Right renal pelvis (tissue), 4 donors: Measurements from ENCODE around the gene GPX6. TPM values are rescaled to one million over a fixed set of nuclear protein-coding genes. Genes with fewer than 3 reads are reported as not detected.
"Not testable (repeated sequence)": the region's sequence is repeated elsewhere in the genome, so short reads cannot be mapped to it uniquely, and the experiment has no call there.

Source experiments
- DNase-seq, 4 donors: peaks; one replicate each; pipeline ENCODE4 v3.0.0-alpha.2; 2013; ENCODE audit warnings: low read depth in 4 of 4, low spot score in 3 of 4, missing footprints in 1 of 4
- polyA plus RNA-seq, 4 donors: library from polyadenylated mRNA; unstranded; fragments of 120-200 nt; gene quantifications; one replicate each; pipeline ENCODE4 v1.2.1, GENCODE V29; 2013; ENCODE audit not compliant: insufficient read length in 4 of 4

GPX6 gene, protein sequence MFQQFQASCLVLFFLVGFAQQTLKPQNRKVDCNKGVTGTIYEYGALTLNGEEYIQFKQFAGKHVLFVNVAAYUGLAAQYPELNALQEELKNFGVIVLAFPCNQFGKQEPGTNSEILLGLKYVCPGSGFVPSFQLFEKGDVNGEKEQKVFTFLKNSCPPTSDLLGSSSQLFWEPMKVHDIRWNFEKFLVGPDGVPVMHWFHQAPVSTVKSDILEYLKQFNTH
- polyA plus RNA-seq, result not detected

DNA sequence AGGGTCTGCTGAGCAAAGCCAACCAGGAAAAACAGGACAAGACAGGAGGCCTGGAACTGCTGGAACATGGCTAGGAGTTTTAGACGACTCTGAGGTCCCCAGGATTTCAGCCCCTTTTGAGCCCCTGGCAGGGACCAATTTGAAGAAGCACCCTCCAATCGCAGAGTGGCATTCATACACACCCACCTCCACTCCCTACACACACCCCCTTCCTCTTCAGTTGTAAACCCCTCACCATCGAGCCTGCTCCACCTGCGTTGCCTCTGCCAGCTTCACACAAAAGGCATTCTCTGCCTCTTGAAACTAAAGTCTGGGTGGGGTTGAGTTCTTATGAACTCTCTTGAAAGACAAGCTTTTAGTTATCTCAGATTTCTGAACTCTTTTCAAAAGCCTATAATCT is at the start of gene GPX6:
Gene GPX6 (minus strand): TSS at position 118 of the 400 bp plus-strand sequence. CDS start 50 bp downstream, at position 68.
- DNase-seq, result no peak

DNA sequence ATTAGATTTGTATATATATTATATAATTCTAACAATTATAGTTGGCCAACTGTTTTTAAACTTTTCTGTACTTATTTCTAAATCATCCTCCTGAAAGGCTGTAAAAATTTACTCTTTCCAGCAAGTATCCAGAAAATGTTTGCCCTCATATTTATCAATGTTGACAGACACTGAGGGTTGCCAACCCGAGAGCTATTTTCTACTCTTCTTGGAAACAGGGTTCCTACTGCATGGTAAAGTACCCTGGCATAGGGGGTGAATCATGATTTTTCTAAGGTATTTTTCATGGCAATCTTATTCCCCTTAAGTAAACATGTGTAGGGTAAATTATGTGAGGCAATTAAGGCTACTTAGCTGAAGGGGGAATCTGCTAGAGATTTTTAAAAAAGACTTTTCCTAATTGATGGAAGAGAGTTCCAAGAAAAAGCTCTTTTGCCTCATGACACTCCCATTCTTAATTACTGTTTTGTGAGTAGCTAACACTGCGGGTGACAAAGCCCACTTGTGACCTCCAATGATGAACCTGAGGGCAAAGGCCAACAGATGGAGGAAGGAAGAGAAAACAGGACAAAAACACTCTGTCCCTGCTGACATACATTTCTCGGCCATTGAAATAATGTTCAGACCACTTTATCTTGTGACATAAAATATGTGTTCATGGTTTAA is 48.0 kb upstream of the GPX6 start:
- DNase-seq, result no peak

DNA sequence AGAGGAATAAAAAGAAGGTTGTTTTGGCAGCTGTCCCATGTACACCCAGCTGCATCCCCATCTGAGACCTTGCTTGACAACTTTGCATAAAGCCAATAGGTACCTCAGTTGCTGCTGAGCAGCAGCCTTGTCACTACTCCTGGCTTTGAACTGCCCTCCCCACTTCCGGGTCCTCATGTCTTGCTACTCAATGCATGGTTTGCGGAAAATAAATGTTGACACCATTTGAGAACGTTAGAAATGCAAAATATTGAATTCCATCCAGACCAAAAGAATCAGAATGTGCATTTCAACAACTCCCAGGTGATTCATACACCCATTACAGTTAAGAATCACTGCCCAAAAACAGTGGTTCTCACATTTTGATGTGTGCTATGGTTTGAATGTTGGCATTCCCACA is 43.0 kb upstream of the GPX6 start:
- DNase-seq, result no peak

DNA sequence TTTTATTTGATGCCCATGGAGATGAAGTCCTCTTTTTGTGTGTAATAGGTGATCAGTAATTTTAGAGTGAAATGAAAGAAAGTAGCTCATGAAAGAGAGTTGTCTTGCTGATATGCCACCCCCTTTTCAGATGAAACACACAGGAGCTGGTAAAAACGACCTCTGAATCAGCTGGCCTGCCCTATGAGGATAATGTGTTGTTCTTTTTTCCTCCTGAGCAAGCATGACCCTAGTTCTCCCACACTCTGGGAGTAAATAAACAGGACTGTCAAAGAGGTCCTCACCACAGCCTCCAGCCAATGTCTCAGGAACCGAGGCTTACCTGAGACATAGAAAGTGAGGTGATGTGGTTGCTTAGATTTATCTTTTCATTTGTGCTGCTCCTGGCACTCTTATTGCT is 39.5 kb upstream of the GPX6 start:
- DNase-seq, result no peak

DNA sequence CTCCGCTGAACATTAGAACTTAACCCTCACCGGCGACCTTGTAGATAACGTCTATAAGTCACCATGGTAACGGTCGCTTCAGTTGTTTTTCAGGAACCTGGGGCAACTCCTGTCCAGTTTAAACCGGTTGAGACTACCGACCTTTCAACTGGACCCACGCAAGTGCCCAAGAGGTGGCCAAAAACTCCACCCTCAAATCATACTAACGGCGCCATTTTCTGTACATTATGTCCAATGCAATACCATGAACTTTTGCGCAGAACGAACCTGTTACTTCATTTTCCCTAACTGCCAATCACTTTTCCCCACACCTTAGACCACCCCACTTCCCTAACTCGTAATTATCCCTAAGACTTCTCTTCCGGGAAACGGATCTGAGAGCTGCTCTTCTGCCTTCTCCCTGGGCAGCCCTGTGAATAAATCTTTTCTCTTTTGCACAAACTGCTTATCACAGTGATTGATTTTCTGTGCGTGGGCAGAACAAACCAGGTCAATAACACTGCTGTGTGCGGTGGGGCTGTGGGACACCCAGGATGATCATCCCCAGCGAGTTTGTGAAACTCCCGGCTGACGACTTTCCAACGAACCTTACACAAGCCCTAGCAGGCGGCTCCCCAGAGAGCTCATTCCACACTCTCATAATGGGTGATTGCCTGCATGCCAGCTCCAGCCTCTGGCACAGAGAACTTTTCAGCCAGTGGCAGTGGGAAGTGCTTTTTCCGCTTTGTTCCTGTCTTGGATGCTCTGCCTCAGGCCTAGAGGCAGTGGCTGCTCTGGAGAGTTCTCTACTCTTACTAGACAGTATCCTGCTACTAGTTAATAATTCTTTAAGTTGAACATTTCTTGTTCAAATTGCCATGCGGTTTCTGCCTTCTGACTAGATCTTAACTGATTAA is 38.6 kb upstream of the GPX6 start:
- no peak for DNase-seq

DNA sequence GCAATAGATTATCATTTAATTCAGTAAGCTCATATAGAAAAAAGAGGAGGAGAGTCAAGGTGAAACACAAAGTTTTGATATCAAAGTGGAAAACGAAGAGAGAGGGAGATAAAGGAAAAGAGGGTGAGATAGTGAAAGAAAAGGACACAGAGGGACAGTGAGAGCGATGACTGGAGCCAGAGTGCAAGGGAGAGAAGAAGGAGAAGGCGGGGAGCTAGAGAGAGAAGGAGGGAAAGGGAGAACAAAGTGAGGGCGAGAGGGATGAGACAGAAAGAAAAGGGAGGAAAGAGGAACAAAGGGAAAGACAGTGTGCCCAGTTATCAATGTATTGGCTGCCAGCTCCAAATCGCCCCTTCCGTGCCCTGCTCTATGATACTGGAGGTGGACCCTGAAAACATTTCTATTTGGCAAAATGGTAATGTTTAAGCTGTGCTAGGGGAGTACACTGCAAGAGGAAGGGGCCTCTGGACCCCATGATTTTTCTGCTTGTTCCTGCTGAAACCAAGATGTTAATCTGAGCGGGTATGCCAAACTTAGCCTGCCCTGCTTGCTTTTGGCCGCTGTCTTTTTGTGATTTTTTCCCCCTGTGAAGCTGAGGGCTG is 37.9 kb upstream of the GPX6 start:
- no peak for DNase-seq

DNA sequence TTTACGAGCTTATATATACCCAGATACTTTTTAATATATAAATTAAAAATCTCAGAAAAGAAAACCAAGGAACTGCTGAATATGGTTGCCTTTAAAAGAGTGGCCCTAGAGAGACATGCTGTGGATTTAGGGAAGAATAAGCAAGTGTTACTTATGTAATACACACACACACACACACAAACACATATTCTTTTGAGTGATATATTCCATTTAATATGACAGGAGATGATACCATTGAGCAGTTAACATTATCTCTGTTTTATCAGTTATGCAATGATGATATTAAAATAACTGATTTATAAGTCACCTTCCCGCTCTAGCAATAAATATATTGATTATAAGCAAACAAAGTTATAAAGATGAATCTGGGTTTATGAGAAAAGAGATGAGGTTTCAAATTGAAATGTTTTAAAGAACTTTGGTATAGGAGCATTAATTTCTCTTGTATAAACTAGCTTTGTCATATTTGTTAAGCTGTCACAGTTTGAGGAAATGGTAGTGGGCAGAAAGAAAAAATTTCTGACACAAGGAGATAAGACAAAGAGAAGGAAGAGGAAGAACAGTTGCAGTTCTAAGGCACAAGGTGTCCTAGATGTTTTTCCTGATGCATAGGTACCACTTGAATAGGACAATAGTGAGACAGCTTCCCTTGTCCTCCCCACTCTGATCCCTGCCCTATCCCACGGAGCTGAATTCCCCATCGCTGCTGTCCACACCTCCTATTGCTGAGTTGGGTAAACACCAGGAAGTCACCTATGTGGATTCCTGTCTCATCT is 36.5 kb upstream of the GPX6 start:
- no peak for DNase-seq

DNA sequence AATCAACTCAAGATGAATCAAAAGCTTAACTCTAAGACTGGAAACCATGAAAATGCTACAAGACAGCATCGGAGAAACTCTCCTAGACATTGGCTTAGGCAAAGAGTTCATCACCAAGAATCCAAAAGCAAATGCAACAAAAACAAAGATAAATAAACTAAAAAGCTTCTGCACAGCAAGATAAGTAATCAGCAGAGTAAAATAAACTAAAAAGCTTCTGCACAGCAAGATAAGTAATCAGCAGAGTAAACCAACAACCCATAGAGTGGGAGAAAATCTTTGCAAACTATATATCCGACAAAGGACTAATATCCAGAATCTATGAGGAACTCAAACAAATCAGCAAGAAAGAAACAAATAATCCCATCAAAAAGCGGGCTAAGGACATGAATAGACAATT is 31.4 kb upstream of the GPX6 start:
- not testable (repeated sequence) for DNase-seq

DNA sequence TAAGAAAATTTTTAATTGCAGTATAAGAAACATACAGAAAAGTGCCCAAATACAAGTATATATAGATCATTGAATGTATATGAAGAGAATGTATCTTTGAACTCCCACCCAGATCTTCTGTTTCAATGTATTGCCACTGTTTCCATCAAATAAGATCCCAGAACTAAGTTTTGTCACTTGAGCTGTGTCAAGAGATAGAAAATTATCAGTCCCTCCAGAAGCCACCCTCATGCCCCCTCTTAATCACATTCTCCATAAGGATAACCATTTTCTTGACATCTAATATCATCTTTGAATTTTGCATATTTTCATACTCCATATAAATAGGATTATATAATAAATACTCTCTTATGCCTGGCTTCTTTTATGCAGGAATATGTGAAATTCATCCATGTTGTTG is 30.4 kb upstream of the GPX6 start:
- DNase-seq, result no peak

DNA sequence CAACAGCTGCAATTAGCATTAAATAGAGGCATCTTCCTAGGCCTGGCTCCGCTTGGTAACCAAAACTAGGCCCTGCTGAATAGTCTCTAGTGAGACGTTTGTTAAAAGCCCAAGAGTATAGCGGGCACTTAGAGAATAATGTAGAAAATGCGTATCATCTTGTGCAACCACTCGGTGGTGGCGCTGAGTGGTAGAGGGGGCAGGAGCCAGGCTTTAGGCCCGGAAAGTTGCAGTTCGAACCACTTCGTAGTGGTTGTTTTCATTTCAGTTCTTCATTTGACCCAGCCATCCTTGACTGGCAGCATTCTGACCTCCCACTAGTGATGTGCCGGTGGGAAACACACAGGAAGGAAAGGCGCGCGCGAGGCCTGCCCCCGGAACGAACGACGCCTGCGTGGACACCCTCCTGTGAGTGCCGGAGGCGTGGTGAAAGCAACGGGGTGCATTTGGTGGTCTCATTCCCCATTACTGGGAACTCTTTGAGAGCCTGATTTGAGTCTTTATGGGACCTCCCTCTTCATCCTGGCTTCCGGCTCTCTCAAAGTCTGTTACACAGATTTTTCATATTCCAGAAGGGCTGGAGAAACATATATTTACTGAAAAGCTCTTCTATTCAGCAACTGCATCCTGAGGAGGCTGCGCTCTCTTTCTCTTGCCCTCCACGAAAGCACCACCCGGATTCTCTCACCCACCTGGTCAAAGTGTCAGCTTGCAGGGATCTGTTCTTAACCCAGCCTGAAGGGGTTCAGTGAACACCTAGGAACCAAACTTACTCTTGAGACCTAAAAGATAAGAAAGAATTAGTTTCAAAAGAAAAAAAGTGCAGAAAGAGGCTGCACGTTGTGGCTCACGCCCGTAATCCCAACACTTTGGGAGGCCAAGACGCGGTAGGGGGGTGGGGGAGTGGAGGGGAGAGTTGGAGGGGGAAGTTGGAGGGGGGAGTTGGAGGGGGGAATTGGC is 28.3 kb upstream of the GPX6 start:
- DNase-seq, result no peak

DNA sequence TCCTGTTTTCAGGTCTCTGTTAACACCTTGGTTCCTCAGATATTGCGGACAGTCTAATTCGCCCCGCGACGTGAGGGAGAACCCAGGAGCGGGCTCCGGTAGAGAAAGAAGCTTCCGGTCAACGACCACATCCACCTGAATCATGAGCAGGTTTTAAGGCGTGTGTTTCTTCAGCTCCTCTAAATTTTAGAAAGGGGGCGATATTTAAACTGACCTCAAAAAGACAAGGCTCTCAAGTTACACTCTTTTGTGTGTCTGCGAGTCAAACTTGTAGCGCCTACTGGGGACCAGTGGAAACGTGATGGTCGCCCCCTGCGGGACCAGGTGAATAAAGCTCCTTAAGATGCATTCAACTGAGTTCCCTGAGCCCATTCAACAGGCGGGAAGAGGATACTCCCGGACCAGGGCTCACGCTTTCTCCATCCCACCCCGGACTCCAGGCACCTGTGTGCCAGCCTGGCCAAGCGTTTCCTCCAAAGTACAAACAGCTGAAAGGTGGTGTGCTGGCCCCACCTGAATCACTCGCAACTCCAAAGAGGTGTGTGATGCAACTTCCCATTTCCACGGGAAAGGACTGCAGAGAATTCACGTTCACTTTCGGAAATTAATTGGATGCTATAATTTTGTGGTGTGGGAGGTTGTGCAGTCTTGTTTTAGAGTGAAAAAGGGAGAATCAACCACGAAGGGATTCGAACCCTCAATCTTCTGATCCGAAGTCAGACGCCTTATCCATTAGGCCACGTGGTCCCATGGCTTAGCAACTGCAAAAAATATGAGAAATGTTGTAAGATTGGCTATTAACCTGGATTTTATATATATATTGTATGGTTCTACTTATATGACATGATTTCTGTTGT is 27.1 kb upstream of the GPX6 start:
- DNase-seq, result no peak

DNA sequence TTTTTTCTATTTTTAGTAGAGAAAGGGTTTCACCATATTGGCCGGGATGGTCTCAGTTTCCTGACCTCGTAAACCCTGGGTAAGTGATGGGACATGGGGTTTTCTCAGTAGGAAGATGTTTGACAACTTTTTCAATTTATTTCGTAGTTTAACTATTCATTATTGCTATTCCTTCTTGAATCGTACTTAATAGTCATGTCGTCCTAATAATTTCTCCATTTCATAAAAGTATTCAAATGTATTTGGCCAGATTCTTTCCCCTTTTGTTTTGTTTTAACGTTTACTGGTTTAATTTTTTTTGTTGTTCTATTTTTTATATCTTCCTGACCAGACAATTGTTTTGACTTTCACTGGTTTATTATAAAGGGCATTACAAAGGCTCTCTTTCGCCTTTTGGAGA is 26.4 kb upstream of the GPX6 start:
- DNase-seq, result no peak

DNA sequence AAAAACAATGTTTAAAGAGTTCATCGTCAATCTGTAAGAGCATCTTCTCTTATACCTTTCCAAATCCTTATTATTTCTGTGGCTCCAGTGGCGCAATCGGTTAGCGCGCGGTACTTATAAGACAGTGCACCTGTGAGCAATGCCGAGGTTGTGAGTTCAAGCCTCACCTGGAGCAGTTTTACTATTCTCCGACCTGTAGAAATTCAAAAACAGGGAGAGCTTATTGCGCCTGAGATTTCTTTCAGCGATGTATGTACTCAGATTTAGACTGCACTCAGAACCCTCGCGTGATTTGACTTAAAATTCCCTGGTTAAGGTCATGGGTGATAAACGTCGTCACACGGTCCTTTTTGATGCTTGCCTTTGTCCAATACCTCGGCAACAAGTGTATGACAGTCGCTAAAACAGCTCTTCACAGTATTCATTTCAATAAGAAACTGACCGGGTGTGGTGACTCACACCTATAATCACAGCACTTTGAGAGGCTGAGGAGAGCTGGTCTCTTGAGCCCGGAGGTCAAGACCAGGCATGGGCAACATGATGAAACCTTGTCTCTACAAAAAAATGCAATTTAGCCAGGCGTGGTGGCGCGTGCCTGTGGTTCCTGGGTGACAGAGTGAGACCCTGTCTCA is 22.0 kb upstream of the GPX6 start:
- no peak for DNase-seq

DNA sequence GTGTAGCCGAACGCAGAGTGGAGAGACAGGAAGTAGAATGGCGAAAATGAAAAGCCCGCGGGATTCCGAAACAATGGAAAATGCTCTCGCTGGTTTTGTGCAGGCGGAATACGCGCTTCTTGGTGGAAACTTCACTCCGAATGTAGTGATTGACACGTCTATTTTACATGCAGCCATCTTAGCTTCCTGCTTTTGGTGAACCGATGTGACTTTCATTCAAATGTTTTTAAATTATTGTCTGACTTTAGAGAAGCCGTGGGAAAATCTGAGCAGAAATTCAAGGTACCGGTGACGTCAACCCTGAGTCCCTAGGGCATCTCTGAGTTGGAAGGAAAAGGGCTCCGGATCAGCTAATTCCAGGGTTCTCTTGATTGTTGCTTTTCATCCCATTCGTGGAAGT is 21.5 kb upstream of the GPX6 start:
- DNase-seq, result no peak

DNA sequence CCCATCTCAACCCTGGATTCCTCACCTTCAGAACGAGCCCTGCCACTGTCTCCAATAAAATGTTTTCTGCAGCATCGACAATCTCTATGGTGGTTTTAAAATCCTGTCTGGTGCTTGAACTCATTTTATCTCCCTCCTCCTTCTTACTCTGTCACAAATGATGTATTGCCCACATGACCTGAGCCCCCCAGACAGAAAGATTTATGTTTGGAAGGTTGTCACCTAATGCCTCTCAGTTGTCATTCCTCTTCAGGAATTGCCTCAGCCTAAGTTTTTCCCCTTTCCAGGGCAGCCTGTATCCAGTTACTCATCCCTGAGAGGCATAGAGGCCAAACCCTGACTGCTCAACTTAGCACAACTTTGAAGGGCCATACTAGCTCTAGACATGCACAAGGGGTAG is 19.3 kb upstream of the GPX6 start:
- no peak for DNase-seq

DNA sequence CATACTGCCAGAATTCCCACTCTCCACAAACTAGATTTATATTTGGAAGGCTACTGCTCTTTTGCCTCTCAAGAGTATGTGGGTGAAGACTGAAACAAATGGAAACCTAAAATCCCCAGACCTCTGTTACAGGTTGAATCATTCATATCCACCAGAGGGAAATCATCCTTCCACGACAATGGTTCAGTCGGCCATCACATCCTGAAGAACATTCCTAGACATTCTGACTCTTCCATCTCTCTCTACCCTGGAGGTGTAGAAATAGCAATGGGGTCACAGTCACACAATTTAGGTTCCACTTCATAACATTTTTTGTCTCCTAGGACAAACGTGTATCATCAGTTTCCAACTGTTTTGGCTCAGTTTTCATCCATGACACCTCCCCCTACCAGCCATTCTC is 18.7 kb upstream of the GPX6 start:
- no peak for DNase-seq

DNA sequence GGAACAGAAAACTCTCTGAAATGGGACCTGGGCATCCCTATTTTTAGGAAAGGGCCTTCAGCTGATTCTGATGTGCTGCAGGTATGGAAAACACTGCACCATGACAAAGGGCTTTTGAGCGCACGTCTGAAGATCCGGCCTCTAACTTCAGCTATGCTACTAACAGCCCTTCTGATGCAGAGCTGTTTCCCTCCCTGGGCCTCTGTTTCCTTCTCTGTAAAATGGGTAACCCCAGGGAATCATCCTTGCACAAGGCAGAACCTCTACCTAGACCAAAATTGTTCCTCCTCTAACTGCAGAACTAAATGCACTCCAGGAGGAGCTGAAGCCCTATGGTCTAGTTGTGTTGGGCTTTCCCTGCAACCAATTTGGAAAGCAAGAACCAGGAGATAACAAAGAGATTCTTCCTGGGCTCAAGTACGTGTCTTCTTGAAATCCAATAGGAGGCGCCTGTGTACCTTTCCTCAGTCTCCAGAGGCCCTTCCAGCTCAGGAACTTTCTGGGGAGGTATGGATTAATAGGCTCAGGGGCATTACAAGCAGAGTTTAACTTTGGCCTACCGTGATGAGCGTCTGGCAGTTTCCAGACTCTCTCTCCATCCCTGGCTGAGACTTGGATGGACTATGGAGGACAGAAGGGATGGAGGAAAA is 16.0 kb upstream of the GPX6 start:
- no peak for DNase-seq
